HG02870 (cell line): Measurements from ENCODE around the gene DPP8.
"Not testable (repeated sequence)": the region's sequence is repeated elsewhere in the genome, so short reads cannot be mapped to it uniquely, and the experiment has no call there.

Experiments
- ATAC-seq: cut with Tn5 transposase; IDR thresholded peaks from one replicate; pipeline ENCODE4 v1.9.1; 2021; ENCODE audit warnings: mild to moderate bottlenecking, moderate library complexity; ENCODE audit not compliant: unreplicated experiment

The DPP8 gene

GRCh38 chr15:65405791-65406423 is 111.6 kb downstream of the DPP8 start:
- no peak for ATAC-seq

GRCh38 chr15:65404186-65404872 is 113.2 kb downstream of the DPP8 start:
- no peak for ATAC-seq

- ATAC-seq, result no peak
Measured at GRCh38 chr15:65402961-65403360, 114.5 kb downstream of the DPP8 start.

GRCh38 chr15:65401611-65402240 is 115.8 kb downstream of the DPP8 start:
- no peak for ATAC-seq

- no peak for ATAC-seq
Measured at GRCh38 chr15:65400760-65401610, 116.5 kb downstream of the DPP8 start.

- ATAC-seq, result no peak
Measured at GRCh38 chr15:65399997-65400396, 117.5 kb downstream of the DPP8 start.

GRCh38 chr15:65399001-65399706 is 118.3 kb downstream of the DPP8 start:
- no peak for ATAC-seq

- ATAC-seq, result not testable (repeated sequence)
Measured at GRCh38 chr15:65398486-65398885, 119.0 kb downstream of the DPP8 start.

- no peak for ATAC-seq
Measured at GRCh38 chr15:65396965-65397317, 120.5 kb downstream of the DPP8 start.

GRCh38 chr15:65396283-65396964 is 121.1 kb downstream of the DPP8 start:
- no peak for ATAC-seq

GRCh38 chr15:65395567-65396202 is 121.8 kb downstream of the DPP8 start:
- no peak for ATAC-seq

- no peak for ATAC-seq
Measured at GRCh38 chr15:65394936-65395335, 122.6 kb downstream of the DPP8 start.

- ATAC-seq, result no peak
Measured at GRCh38 chr15:65394280-65394789, 123.2 kb downstream of the DPP8 start.

GRCh38 chr15:65393557-65393956 is 123.9 kb downstream of the DPP8 start:
- ATAC-seq, result no peak

GRCh38 chr15:65393091-65393490 is 124.4 kb downstream of the DPP8 start:
- ATAC-seq, result no peak
